Central memory CD8-positive, alpha-beta T cell (primary cell): ENCODE measurements around the gene DYSF.

Experiments used
- ATAC-seq: fragments of 150-1000 bp; cut with Tn5 transposase; replicated peaks from 2 replicates; pipeline ENCODE4 v1.10.0; 2022; ENCODE audit warnings: mild to moderate bottlenecking, moderate FRiP score, moderate number of reproducible peaks; ENCODE audit not compliant: poor library complexity, severe bottlenecking; ENCODE audit errors: extremely low read depth
- DNase-seq, 2 donors: peaks; one replicate each; pipeline ENCODE4 v3.0.0; 2021; ENCODE audit warnings: low spot score in 2 of 2
- H3K27ac Mint-ChIP-seq: one replicate; pipeline ENCODE4 v1.8.0; 2022; ENCODE audit warnings: low read depth, mild to moderate bottlenecking, moderate library complexity, mixed read lengths
- H3K27me3 Mint-ChIP-seq: one replicate; pipeline ENCODE4 v1.8.0; 2022; ENCODE audit warnings: mixed read lengths
- H3K36me3 Mint-ChIP-seq: one replicate; pipeline ENCODE4 v1.8.0; 2022; ENCODE audit warnings: mild to moderate bottlenecking, moderate library complexity, mixed read lengths; ENCODE audit not compliant: insufficient read depth
- H3K4me1 Mint-ChIP-seq: one replicate; pipeline ENCODE4 v1.8.0; 2022; ENCODE audit warnings: mixed read lengths
- H3K4me3 Mint-ChIP-seq: one replicate; pipeline ENCODE4 v1.8.0; 2022; ENCODE audit warnings: mild to moderate bottlenecking, moderate library complexity, mixed read lengths
- H3K9me3 Mint-ChIP-seq: one replicate; pipeline ENCODE4 v1.8.0; 2022; ENCODE audit warnings: mixed read lengths

The DYSF gene

GRCh38 chr2:71502941-71503738, 49.8 kb downstream of the DYSF start:
- Mint-ChIP-seq H3K4me3 (no peak overlapping the region), H3K27me3 (peaks cover 8% of the 10 kb centered on the region), H3K27ac (no peak overlapping the region), H3K36me3 (no peaks in the 10 kb centered on the region), H3K4me1 (no peaks in the 10 kb centered on the region), H3K9me3 (no peaks in the 10 kb centered on the region)
- DNase-seq (no peak), ATAC-seq (no peak)

GRCh38 chr2:71503837-71504236, 50.5 kb downstream of the DYSF start:
- Mint-ChIP-seq H3K36me3 (no peaks in the 10 kb centered on the region), H3K4me3 (no peak overlapping the region), H3K4me1 (no peaks in the 10 kb centered on the region), H3K9me3 (no peaks in the 10 kb centered on the region), H3K27ac (no peak overlapping the region), H3K27me3 (peaks cover 8% of the 10 kb centered on the region)
- DNase-seq = no peak
- no peak for ATAC-seq

DNA sequence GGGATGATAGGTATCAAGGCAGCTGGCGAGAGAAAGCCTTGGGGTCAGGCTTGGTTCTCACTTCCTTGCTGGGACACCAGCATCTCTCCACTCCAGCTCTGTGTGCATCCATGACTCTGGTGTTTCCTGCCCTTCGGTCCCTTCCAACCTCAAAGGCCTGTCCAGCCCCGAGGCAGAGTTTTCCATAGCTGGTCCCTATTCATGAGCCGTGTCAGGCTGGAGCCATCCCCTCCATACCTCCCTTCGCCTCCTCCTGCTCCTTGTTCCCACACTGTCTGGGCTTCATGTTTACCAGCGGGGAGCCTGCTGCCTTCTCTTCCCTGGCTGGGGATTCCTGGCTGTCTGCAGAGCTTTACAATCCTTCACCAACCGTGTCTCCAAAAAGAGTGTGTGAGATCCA, 51.2 kb downstream of the DYSF start:
- H3K27ac Mint-ChIP-seq = no peak overlapping the region
- no peak for ATAC-seq
- no peaks in the 10 kb centered on the region for H3K4me1 Mint-ChIP-seq
- no peaks in the 10 kb centered on the region for H3K36me3 Mint-ChIP-seq
- H3K4me3 Mint-ChIP-seq = no peak overlapping the region
- H3K9me3 Mint-ChIP-seq = no peaks in the 10 kb centered on the region
- DNase-seq = no peak
- H3K27me3 Mint-ChIP-seq = peaks cover 8% of the 10 kb centered on the region

DNA sequence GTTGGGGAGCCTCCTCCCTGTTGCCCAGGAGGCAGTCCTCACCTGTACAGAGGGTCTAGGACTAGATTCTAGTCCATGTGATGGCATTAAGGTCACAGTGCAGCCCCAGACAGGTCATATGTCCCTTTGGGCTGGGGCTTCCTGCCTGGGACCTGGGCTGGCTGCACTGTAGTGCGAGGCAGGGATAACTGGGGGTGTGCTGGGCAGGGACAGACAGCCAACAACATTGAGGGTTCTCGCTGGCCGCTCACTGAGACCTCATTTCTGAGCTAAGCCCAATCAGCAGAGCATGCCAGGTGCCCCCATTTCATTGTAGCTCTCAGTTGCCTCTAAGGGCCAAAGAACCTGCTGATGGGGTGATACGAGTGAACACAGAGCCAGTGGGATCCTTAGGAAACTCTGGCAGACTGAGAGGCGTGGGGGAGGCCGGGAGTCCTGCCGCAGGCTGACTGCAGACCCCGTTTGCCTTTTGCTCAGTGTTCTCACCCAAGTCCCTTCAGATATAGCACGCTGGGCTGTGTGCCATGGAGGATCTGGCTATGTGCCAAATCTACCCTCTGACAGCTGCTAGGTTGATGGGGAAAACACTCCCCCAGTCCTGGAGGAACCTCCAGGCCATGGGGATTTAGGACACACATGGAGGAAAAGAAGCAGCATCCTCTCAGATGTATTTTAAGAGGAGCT, 51.9 kb downstream of the DYSF start:
- H3K27me3 Mint-ChIP-seq = peaks cover 13% of the 10 kb centered on the region
- H3K9me3 Mint-ChIP-seq = no peaks in the 10 kb centered on the region
- no peaks in the 10 kb centered on the region for H3K36me3 Mint-ChIP-seq
- H3K27ac Mint-ChIP-seq = no peak overlapping the region
- DNase-seq = no peak
- no peaks in the 10 kb centered on the region for H3K4me1 Mint-ChIP-seq
- no peak for ATAC-seq
- no peak overlapping the region for H3K4me3 Mint-ChIP-seq

DNA sequence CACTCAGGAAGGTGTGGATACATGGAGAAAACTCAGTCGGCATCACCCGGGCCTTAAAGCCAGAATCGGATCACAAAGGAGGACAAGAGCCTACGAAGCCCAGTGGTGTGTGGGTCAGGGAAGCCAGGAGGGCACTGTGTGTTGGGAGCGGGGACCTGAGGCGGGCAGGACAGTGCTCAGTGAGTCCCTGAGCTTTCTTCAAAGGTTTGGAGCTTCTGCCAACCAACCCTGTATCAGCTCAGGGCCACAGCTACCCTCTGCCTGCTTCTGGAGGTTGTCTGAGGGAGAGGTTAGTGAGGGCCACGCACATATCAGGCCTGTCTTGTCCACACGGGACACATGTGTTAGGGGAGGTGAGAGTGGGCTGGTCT, 52.4 kb downstream of the DYSF start:
- Mint-ChIP-seq H3K9me3 (no peaks in the 10 kb centered on the region), H3K4me3 (no peak overlapping the region), H3K27ac (no peak overlapping the region), H3K36me3 (no peaks in the 10 kb centered on the region), H3K27me3 (peaks cover 18% of the 10 kb centered on the region), H3K4me1 (no peaks in the 10 kb centered on the region)
- no peak for ATAC-seq
- no peak for DNase-seq

DNA sequence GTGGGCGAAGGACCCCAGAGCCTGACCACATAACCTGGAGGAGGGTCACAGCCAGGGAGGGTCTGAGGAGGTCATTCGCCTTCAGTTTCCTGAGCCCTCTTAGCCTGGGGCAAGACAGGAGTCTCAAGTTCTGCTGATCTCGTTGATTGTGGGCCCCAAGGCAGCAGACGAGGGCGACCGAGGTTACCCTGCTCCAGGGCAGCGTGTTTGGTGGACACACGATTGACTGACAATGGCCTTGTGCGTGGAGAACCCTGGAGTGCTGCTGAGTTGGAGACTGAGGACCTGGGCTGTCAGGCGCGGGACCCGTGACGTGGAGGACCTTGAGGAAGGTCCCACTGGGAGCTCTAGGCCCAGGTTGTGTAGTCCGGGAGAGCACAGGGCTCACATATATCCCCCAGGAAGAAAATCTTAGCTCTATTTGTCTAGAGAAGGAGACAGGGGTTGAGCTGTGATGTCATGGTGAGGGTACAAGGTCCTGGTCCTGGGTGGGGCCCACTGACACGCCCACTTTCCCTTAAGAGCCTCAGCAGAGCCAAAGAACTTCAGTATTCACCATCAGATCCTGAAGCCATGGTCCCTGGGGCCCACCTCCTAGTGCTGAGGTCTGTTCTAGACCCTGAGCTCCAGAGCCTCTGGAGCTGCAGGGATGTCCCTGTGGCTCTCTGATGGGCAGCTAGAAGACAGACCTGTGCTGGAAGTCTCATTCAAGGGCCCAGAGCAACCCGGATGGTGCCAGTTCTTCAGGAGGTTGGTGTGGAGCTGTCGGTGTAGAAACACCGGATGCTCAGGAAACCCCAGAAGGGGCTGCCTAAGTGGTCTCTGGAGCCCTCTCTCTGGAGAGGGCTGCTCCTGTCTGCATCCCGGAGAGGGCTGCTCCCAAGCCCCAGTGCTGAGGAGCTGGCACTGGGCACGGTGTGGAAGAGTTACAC, 53.1 kb downstream of the DYSF start:
- no peaks in the 10 kb centered on the region for H3K4me1 Mint-ChIP-seq
- H3K4me3 Mint-ChIP-seq = no peak overlapping the region
- peaks cover 19% of the 10 kb centered on the region for H3K27me3 Mint-ChIP-seq
- H3K9me3 Mint-ChIP-seq = no peaks in the 10 kb centered on the region
- no peaks in the 10 kb centered on the region for H3K36me3 Mint-ChIP-seq
- no peak overlapping the region for H3K27ac Mint-ChIP-seq
- ATAC-seq = no peak
- no peak for DNase-seq

DNA sequence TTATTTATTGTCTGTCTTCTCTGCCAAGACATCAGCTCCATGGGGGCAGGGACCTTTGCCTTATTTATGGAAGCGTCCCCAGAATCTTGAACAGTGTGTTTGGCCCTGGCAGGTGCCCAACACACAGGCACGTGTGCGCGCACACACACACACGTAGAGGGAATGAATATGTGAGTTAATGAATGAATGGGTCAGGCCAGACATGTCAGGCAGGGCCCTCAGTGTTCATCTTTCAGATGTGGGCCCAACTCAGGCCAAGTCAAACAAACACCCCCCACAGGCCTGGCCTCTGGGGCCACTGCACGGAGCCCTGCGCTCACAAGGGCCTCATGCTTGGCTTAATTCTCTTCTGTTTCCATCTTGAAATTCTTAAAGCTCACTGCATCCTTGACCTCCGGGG, 54.1 kb downstream of the DYSF start:
- Mint-ChIP-seq H3K27me3 (peaks cover 19% of the 10 kb centered on the region), H3K4me3 (no peak overlapping the region), H3K27ac (no peak overlapping the region), H3K9me3 (no peaks in the 10 kb centered on the region), H3K36me3 (no peaks in the 10 kb centered on the region), H3K4me1 (no peaks in the 10 kb centered on the region)
- DNase-seq = no peak
- no peak for ATAC-seq

DNA sequence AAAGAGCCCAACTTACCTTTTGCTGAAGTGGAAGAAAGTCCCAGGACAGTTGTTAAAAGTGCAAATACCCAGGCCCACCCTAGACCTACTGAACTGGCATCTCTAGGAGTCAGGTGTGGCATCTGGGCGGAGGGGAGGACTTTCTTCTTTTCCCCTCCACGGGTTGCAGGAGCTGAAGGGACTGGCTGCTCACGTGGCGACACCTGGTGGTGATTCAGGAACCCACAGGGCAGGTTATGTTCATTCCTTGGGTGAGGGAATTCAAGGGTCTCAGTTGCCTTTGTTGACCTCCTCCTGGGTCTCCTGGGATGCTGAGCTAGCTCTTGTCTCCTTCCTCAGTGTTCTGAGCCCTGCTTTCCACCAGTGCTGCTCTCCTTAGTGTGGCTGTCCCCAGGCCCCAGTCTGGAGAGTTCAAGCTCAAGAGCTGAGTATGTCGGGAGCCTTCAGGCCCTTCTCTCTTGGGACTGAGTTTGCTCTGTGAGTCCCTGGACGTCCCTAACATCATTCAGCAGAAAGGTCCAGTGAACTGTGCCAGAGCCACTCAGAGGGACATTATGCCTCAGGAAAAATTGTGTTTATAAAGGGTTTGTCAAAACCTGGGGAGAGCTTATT, 56.9 kb downstream of the DYSF start:
- Mint-ChIP-seq H3K27me3 (peaks cover 15% of the 10 kb centered on the region), H3K9me3 (no peaks in the 10 kb centered on the region)
- ATAC-seq = no peak

DNA sequence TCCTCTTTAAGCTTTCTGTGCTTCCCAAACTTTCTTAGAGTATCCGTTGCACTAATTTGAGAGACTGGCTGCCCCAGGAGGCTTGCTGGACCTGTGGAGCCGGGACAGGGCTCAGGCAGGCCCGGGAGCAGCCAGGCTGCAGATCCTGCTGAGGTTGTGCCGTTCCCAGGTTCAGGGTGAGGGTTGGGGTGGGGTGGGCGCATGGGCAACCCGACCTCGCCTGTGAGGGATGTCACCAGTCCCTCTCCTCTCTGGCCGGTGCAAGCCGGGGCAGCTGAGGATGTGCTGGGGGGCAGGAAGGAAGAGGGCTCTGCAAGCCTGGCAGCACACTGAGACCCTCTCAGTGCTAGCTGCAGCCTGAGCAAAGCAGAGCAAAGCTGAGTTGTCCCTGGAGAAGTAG, 57.6 kb downstream of the DYSF start:
- Mint-ChIP-seq H3K27me3 (peaks cover 18% of the 10 kb centered on the region), H3K9me3 (no peaks in the 10 kb centered on the region), H3K27ac (no peak overlapping the region), H3K4me1 (no peaks in the 10 kb centered on the region), H3K4me3 (no peak overlapping the region), H3K36me3 (no peaks in the 10 kb centered on the region)
- DNase-seq (no peak), ATAC-seq (no peak)

More for the DNA sequence above, 56.9 kb downstream of the DYSF start:
- no peaks in the 10 kb centered on the region for H3K36me3 Mint-ChIP-seq
- H3K27ac Mint-ChIP-seq = no peak overlapping the region
- DNase-seq = peak; percentile 48 to 63
- no peak overlapping the region for H3K4me3 Mint-ChIP-seq
- no peaks in the 10 kb centered on the region for H3K4me1 Mint-ChIP-seq

- DNase-seq = no peak
- no peaks in the 10 kb centered on the region for H3K4me1 Mint-ChIP-seq
- no peak overlapping the region for H3K27ac Mint-ChIP-seq
- ATAC-seq = no peak
- no peak overlapping the region for H3K4me3 Mint-ChIP-seq
- H3K36me3 Mint-ChIP-seq = no peaks in the 10 kb centered on the region
- peaks cover 18% of the 10 kb centered on the region for H3K27me3 Mint-ChIP-seq
- H3K9me3 Mint-ChIP-seq = no peaks in the 10 kb centered on the region
Observed at GRCh38 chr2:71511776-71512175, 58.4 kb downstream of the DYSF start.

- Mint-ChIP-seq H3K36me3 (no peaks in the 10 kb centered on the region), H3K4me1 (no peaks in the 10 kb centered on the region), H3K27me3 (peaks cover 18% of the 10 kb centered on the region), H3K4me3 (no peak overlapping the region), H3K9me3 (no peaks in the 10 kb centered on the region), H3K27ac (no peak overlapping the region)
- ATAC-seq (no peak), DNase-seq (no peak)
Observed at GRCh38 chr2:71512386-71512785, 59.0 kb downstream of the DYSF start.

- Mint-ChIP-seq H3K9me3 (no peaks in the 10 kb centered on the region), H3K27ac (no peak overlapping the region), H3K4me3 (no peak overlapping the region), H3K4me1 (no peaks in the 10 kb centered on the region), H3K36me3 (no peaks in the 10 kb centered on the region), H3K27me3 (peaks cover 18% of the 10 kb centered on the region)
- DNase-seq (no peak), ATAC-seq (no peak)
Observed at GRCh38 chr2:71513096-71513495, 59.7 kb downstream of the DYSF start.
